22Rv1 (cell line): ENCODE results near the gene OR10A7.

Source experiments
- ZFX ChIP-seq: fragments of 450-650 bp; IDR thresholded peaks from 2 replicates; pipeline ENCODE4 v1.6.1; 2017; ENCODE audit warnings: antibody characterized with exemption, borderline replicate concordance
- TF ChIP-seq, protein P1 (sequence below): fragments of 450-650 bp; IDR thresholded peaks from 2 replicates; pipeline ENCODE4 v1.5.1; 2017; ENCODE audit warnings: mild to moderate bottlenecking

DNA sequence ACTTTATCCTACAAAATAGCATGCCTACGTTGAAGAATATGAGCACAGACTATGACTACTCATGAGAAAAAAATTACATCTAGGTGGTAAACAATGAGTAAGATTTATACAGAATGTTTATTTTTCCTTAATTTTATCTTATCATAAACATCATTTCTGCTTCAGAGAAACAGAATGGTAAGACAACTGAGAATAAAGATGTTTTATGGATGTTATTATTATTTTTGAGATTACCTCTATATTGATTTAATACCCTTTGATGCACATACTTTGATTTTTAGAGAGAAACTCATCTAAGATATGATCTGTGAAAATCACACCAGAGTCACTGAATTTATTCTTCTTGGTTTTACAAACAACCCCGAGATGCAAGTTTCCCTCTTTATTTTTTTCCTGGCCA lies at the start of gene OR10A7:
- TF ChIP-seq, protein P1, sequence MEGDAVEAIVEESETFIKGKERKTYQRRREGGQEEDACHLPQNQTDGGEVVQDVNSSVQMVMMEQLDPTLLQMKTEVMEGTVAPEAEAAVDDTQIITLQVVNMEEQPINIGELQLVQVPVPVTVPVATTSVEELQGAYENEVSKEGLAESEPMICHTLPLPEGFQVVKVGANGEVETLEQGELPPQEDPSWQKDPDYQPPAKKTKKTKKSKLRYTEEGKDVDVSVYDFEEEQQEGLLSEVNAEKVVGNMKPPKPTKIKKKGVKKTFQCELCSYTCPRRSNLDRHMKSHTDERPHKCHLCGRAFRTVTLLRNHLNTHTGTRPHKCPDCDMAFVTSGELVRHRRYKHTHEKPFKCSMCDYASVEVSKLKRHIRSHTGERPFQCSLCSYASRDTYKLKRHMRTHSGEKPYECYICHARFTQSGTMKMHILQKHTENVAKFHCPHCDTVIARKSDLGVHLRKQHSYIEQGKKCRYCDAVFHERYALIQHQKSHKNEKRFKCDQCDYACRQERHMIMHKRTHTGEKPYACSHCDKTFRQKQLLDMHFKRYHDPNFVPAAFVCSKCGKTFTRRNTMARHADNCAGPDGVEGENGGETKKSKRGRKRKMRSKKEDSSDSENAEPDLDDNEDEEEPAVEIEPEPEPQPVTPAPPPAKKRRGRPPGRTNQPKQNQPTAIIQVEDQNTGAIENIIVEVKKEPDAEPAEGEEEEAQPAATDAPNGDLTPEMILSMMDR = no peak
- TF ChIP-seq ZFX = no peak
